HepG2 (cell line): ENCODE results near the gene PRR5L. TPM values are rescaled to one million over a fixed set of nuclear protein-coding genes. Genes with fewer than 3 reads are reported as not detected.

ENCODE experiments used
- BRF2 ChIP-seq: sonication (generic); formaldehyde crosslinking; IDR thresholded peaks from 2 replicates; pipeline ENCODE4 v1.8.1; 2022; ENCODE audit warnings: mild to moderate bottlenecking, missing genetic modification reagents
- CAMTA2 ChIP-seq: sonication (generic); formaldehyde crosslinking; IDR thresholded peaks from 2 replicates; pipeline ENCODE4 v1.4.0; 2020; ENCODE audit warnings: mild to moderate bottlenecking, missing genetic modification reagents, borderline replicate concordance
- DMAP1 ChIP-seq: IDR thresholded peaks from 2 replicates; pipeline ENCODE4 v1.6.1; 2016
- FOXO1 ChIP-seq: sonication (generic); formaldehyde crosslinking; IDR thresholded peaks from 2 replicates; pipeline ENCODE4 v1.4.0; 2020; ENCODE audit warnings: missing genetic modification reagents
- FOXP1 ChIP-seq, 2 experiments: fragments of 450-650 bp in 1 of 2; IDR thresholded peaks; 2 replicates each; pipeline ENCODE4 v1.6.1; 2017 to 2018; ENCODE audit warnings: antibody characterized with exemption in 1 of 2
- GLI4 ChIP-seq: sonication (generic); formaldehyde crosslinking; IDR thresholded peaks from 2 replicates; pipeline ENCODE4 v1.5.1; 2020; ENCODE audit warnings: missing genetic modification reagents, mild to moderate bottlenecking, moderate library complexity, borderline replicate concordance
- GTF3A ChIP-seq: sonication (generic); formaldehyde crosslinking; conservative IDR thresholded peaks from 2 replicates; pipeline ENCODE4 v1.4.0; 2020; ENCODE audit warnings: mild to moderate bottlenecking, missing genetic modification reagents
- HOMEZ ChIP-seq: IDR thresholded peaks from 2 replicates; pipeline ENCODE4 v1.6.1; 2016; ENCODE audit warnings: low read depth
- ISX ChIP-seq: sonication (generic); formaldehyde crosslinking; conservative IDR thresholded peaks from 2 replicates; pipeline ENCODE4 v1.5.0; 2020; ENCODE audit warnings: missing genetic modification reagents
- MEF2D ChIP-seq: sonication (generic); formaldehyde crosslinking; IDR thresholded peaks from 2 replicates; pipeline ENCODE4 v1.5.1; 2020; ENCODE audit warnings: mild to moderate bottlenecking, missing genetic modification reagents
- PITX1 ChIP-seq: sonication (generic); formaldehyde crosslinking; IDR thresholded peaks from 2 replicates; pipeline ENCODE4 v1.5.1; 2020; ENCODE audit warnings: mild to moderate bottlenecking, missing genetic modification reagents
- PRDM15 ChIP-seq: sonication (generic); formaldehyde crosslinking; IDR thresholded peaks from 2 replicates; pipeline ENCODE4 v1.4.0; 2020; ENCODE audit warnings: missing genetic modification reagents
- SOX6 ChIP-seq, 2 experiments: fragments of 450-650 bp in 1 of 2; sonication (generic) in 1 of 2; formaldehyde crosslinking in 1 of 2; IDR thresholded peaks; 2 replicates each; pipeline versions ENCODE4 v1.4.0 to v1.6.1; 2017 to 2020; ENCODE audit warnings: antibody characterized with exemption in 1 of 2, mild to moderate bottlenecking in 1 of 2, missing genetic modification reagents in 1 of 2
- SRY ChIP-seq: sonication (generic); formaldehyde crosslinking; IDR thresholded peaks from 2 replicates; pipeline ENCODE4 v1.8.0; 2022; ENCODE audit warnings: mild to moderate bottlenecking, missing genetic modification reagents
- ZBTB43 ChIP-seq: sonication (generic); formaldehyde crosslinking; conservative IDR thresholded peaks from 2 replicates; pipeline ENCODE4 v1.4.0; 2020; ENCODE audit warnings: missing genetic modification reagents
- ZFP1 ChIP-seq: IDR thresholded peaks from 2 replicates; pipeline ENCODE4 v1.6.1; 2016
- ZNF207 ChIP-seq: fragments of 450-650 bp; IDR thresholded peaks from 2 replicates; pipeline ENCODE4 v1.6.1; 2016; ENCODE audit warnings: antibody characterized with exemption, borderline replicate concordance
- ZNF367 ChIP-seq: sonication (generic); formaldehyde crosslinking; IDR thresholded peaks from 2 replicates; pipeline ENCODE4 v1.4.0; 2020; ENCODE audit warnings: missing genetic modification reagents, borderline replicate concordance
- ZNF460 ChIP-seq: sonication (generic); formaldehyde crosslinking; IDR thresholded peaks from 2 replicates; pipeline ENCODE4 v1.5.1; 2020; ENCODE audit warnings: missing genetic modification reagents, mild to moderate bottlenecking, borderline replicate concordance
- ZNF749 ChIP-seq: sonication (generic); formaldehyde crosslinking; IDR thresholded peaks from 2 replicates; pipeline ENCODE4 v1.8.0; 2022; ENCODE audit warnings: mild to moderate bottlenecking, missing genetic modification reagents, moderate library complexity, borderline replicate concordance
- ZNF766 ChIP-seq: sonication (generic); formaldehyde crosslinking; IDR thresholded peaks from 2 replicates; pipeline ENCODE4 v1.5.0; 2020; ENCODE audit warnings: missing genetic modification reagents, borderline replicate concordance
- ZNF792 ChIP-seq: IDR thresholded peaks from 2 replicates; pipeline ENCODE4 v1.6.1; 2016
- polyA plus RNA-seq, 8 experiments: library from polyadenylated mRNA; depleted of rRNA in 3 of 8; stranded (reverse) in 7 of 8; unstranded in 1 of 8; fragments of >200 nt; fragmentation: Illumina TruSeq in 4 of 8; extraction: Trizol in 4 of 8; gene quantifications; 2 replicates each; pipeline versions ENCODE4 v1.2.1 to v1.2.3, GENCODE V29; 2011 to 2016; ENCODE audit warnings: low read depth in 4 of 8, missing spikeins in 1 of 8, mixed read lengths in 1 of 8; ENCODE audit not compliant: insufficient read depth in 1 of 8
- total RNA-seq, 5 experiments: library from RNA; depleted of rRNA; stranded (reverse); fragments of >200 nt; fragmentation: Illumina TruSeq; extraction: Trizol; gene quantifications; 2 replicates each; pipeline ENCODE4 v1.2.3, GENCODE V29; 2016; ENCODE audit warnings: low read depth in 1 of 5

Gene PRR5L
- total and polyA plus RNA-seq, 2 of the 13 experiments (the other 11 are each of a cell fraction or from before 2014, with no cell fraction given): 0.16 TPM; not detected in 1

GRCh38 chr11:36509694-36510593 lies 213.9 kb downstream of the PRR5L start, which contains the start of gene TRAF6 (continued):
- TF ChIP-seq HOMEZ (CRISPR knock-in tag) (peak; percentile 67; the same call in 1 of the 2 replicates), BRF2 (CRISPR knock-in tag) (peak; percentile 64; the same call in 1 of the 2 replicates), GLI4 (CRISPR knock-in tag) (peak; percentile 70; the same call in 1 of the 2 replicates), DMAP1 (CRISPR knock-in tag) (peak; percentile 94), FOXP1 (IDR thresholded peaks at IDR 0.05) (no peak), FOXP1 (CRISPR knock-in tag; IDR thresholded peaks at IDR 0.05) (no peak), PITX1 (CRISPR knock-in tag) (peak; percentile 42; the same call in 1 of the 2 replicates), MEF2D (CRISPR knock-in tag) (peak; percentile 66), FOXO1 (CRISPR knock-in tag) (peak; percentile 81), PRDM15 (CRISPR knock-in tag) (0 out of 2 replicates have a peak, but pooled peaks have one; percentile 26), ZNF792 (CRISPR knock-in tag) (peak; percentile 77), SOX6 (IDR thresholded peaks at IDR 0.05) (no peak), SOX6 (CRISPR knock-in tag; IDR thresholded peaks at IDR 0.05) (peak; percentile 70), ZNF207 (no peak), ZNF766 (CRISPR knock-in tag) (peak; percentile 71; the same call in 1 of the 2 replicates), ISX (CRISPR knock-in tag) (no peak), ZNF749 (peak; percentile 71; the same call in 1 of the 2 replicates), SRY (CRISPR knock-in tag) (no peak), GTF3A (CRISPR knock-in tag) (no peak), ZNF367 (CRISPR knock-in tag) (no peak), ZFP1 (CRISPR knock-in tag) (0 out of 2 replicates have a peak, but pooled peaks have one; percentile 78), ZBTB43 (no peak; the same call in 1 of the 2 replicates), ZNF460 (CRISPR knock-in tag) (no peak; the same call in 1 of the 2 replicates), CAMTA2 (CRISPR knock-in tag) (0 out of 2 replicates have a peak, but pooled peaks have one; percentile 59)
